ENCODE results near the gene SNX11.

DNA sequence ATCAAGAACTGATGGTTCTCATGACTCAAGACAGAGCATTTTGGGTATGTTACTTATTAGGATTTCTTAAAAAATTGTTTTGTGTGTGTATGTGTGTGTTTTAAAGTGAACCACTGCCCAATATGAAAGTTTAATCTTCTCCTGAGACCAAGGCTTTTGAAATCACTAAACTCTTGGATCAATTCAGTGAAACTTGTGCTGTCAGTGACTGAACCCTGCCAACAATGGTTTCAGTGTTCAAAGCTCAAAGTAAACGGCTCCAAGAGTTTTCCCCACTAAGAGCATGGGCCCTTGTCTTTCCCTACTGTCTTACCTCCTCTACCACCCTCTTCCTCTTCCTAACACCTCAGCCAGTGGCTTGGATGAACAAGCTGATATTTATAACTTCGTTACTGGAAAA is 37.4 kb upstream of the SNX11 start:
- no peak for TF ChIP-seq CTCF (conservative IDR thresholded peaks at IDR 0.05)
- no peak for TF ChIP-seq ZFX (IDR thresholded peaks at IDR 0.05)

All from C4-2B (cell line).